T-helper 1 cell (primary cell): ENCODE data around the gene MCHR2.
"Not testable (repeated sequence)": the region's sequence is repeated elsewhere in the genome, so short reads cannot be mapped to it uniquely, and the experiment has no call there.

Experiments used
- DNase-seq, 5 donors: peaks; one replicate each; pipeline ENCODE4 v3.0.0-alpha.2; 2012 to 2020
- total RNA-seq, 4 donors: gene quantifications; one replicate each; lab custom pipeline; 2026; lab: John Stamatoyannopoulos, UW

Gene MCHR2, protein sequence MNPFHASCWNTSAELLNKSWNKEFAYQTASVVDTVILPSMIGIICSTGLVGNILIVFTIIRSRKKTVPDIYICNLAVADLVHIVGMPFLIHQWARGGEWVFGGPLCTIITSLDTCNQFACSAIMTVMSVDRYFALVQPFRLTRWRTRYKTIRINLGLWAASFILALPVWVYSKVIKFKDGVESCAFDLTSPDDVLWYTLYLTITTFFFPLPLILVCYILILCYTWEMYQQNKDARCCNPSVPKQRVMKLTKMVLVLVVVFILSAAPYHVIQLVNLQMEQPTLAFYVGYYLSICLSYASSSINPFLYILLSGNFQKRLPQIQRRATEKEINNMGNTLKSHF
- 0 reads per million in 4 donors for total RNA-seq

- no peak for DNase-seq
These were observed at the start of gene MCHR2 for GRCh38 chr6:99993533-99994251. Gene MCHR2, minus strand, starts transcription at chr6:99994223. Its CDS starts 38,076 bp downstream, at chr6:99956147.

GRCh38 chr6:100038546-100038945, 44.5 kb upstream of the MCHR2 start:
- not testable (repeated sequence) for DNase-seq

DNA sequence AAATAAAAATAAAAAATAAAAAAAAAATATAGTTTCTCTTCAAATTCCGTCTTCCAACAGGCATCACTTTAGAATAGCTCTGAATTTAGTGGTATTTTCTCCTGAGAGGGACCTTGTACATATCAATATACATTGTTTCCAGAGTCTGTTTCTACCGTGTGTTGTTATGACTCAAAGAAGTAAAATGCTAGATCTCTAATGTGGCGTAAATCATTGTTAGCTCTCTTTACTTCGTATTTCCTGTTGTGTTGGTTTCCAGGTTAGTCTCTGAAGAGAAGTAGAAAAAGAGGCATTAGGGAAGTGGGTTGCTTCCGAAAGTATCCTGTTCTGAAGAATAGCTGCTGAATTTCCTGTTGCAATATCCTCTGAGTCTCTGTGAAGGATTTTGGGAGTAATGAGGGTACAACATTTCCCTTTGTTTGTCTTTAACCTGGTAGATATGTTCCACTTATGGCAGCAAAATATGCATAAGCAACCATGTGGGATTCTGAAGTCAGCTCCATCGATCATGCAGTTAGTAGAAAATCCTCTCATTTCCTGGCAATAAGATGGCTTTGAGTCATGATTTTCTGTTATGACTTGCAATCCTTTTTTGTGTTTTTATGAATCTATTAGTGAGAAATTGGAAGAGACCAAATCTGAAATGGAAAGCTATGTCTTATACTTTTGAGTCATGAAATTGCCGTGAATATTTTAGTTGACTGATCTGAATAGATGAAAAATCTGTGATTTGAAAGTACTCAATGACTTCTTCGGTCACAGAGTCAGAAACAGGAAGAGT, 42.0 kb upstream of the MCHR2 start:
- DNase-seq, result peak in 1 of 5 donors; percentile 58

GRCh38 chr6:100023798-100024197, 29.8 kb upstream of the MCHR2 start:
- DNase-seq, result no peak

GRCh38 chr6:100022847-100023246, 28.8 kb upstream of the MCHR2 start:
- no peak for DNase-seq

DNA sequence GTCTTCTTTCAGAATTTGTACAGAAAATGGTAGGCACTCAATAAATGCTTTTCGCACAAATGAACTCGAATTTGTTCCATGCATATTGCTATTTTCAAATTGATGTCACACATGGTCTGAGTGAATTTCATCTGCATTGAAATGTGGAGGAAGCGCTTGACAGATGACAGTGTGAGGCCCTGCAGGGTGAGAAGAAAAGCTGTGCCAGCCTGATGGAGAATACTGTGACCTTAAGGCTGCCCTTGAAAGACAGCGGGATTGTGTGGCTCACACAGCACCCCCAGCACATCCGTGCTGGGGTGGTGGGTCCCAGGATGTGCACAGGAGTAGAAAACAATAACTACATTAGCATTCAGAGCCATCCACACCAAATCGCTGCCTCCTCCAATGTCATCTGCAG, 14.8 kb upstream of the MCHR2 start:
- no peak for DNase-seq

- peak in 2 of 5 donors; percentile 21 to 36 for DNase-seq
These were observed 7.9 kb upstream of the MCHR2 start for GRCh38 chr6:100001915-100002388.

- no peak for DNase-seq
These were observed 3.1 kb upstream of the MCHR2 start for GRCh38 chr6:99997141-99997540.

DNA sequence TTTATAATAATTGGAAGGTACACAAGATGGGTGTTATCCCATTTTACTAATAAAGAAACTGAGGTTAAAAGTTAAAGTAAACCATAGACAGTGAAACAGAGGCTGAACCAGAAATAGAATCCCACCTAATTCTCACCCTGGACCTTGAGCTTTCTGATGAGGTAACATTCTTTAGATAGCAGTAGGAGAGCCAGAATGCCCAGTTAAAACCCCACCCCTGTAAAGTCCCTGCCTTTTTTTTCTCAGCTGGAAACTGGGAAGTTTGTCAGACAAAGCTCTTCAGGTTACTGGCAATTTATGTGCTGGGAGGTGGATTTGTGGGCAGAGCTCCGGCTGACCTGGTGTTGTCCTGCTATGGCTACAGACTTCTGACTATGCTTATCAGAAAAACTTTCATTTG, 1.9 kb upstream of the MCHR2 start:
- DNase-seq, result no peak

DNA sequence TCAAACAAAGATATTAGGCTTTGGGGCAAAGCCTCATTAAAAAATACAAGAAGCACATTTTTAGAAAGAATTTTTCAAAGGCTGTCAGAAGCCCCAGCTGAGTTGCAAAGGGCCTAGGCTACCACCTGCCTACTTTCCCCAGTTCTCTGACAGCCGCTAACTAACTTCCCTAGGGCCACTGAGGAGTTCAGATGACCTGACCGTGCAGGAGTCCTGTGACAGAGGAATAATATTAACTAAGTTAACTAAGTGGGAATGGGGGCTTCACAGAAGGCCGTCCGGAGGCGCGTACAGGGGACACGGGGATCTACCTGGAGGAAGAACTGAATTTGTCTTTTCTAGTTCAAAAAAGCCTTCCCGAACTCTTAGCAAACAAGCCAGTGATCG, 884 bp downstream of the MCHR2 start:
- DNase-seq, result no peak

- no peak for DNase-seq
These were observed 2.1 kb downstream of the MCHR2 start for GRCh38 chr6:99991955-99992354.

DNA sequence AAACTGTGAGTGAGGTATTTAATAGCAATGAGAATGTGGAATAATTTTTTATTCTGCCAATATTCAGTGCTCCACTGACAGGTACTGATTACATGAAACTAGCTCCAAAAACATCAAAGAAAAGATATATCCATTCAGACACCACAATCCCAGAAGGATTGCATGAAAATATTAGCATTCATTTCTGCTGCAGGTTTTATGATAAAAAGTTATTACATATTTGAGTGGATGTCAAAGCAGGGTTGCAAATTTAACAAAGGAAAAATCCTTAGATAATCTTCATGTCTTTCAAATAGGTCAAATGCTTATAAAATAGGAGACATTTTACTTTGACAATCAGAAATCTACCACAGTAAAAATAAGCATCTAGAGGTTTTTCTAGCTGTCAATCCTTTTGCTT, 13.3 kb downstream of the MCHR2 start:
- DNase-seq, result no peak

GRCh38 chr6:99979953-99980352, 14.1 kb downstream of the MCHR2 start:
- no peak for DNase-seq

DNA sequence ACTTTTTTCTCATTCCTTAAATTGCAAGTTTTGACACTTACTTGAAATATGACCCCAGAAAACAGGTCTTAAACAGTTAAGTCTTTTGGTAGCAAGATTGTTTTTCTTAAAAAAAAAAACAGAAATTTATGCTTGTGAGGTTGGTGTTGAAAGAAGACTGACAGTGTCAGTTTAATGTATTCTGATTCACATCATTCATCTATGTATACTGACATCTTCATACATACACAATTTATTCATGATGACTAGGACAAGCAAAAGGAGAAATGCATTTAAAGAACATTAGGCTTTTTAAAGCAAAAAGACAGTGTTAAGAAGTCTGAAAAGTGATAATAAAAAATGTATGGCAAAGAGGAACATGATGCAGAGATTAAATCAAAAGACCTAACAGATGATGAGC, 27.0 kb downstream of the MCHR2 start:
- DNase-seq, result no peak

DNA sequence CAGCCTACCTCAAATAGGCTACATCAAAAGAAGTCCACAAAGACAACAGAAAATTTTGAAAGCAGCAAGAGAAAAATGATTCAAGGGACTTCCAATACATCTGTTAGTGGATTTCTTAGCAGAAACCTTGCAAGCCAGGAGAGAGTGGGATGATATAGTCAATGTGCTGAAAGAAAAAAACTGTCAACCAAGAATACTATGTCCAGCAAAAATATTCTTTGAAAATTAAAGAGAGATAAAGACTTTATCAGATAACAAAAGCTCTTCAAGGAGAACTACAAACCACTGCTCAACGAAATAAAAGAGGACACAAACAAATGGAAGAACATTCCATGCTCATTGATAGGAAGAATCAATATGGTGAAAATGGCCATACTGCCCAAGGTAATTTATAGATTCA, 34.0 kb downstream of the MCHR2 start:
- DNase-seq, result no peak

GRCh38 chr6:99951016-99951805, 42.8 kb downstream of the MCHR2 start:
- no peak for DNase-seq

DNA sequence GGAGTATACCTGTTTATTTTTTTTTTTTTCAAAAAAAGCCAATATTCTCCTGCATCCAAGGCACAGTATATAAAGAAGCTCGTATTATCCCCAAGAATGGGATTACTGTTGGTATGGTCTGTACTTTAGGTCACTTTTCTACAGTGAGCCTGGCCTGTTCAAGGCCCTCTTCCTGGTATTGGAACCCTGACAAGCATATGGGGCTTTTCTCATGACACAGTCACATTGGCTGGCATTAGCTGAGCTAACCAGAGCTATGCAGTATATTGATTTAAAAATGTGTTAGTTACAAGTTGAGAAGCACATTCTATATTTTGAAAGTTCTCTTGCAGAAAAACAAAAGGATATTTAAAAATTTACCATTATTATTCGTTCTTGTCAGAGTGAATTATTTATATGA, 48.0 kb downstream of the MCHR2 start:
- no peak for DNase-seq

DNA sequence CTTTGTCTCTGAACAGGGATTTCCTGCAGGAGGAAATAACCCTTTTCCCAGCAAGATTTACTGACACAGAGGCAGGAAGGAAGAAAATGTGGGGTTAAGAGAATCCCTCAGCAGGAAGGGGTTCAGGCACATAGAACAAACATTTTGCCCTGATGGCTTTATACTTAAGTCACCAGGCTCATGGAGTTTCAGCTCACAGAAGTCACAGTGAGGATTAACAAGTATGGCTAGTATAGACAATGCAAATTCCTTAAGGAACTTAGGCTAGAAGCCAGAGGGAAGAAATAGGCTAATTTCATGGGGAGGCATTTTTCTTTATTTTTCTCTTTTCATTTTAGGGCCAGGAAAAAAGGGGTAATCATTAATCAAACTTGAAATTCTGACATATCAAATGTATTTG, 50.2 kb downstream of the MCHR2 start:
- no peak for DNase-seq

DNA sequence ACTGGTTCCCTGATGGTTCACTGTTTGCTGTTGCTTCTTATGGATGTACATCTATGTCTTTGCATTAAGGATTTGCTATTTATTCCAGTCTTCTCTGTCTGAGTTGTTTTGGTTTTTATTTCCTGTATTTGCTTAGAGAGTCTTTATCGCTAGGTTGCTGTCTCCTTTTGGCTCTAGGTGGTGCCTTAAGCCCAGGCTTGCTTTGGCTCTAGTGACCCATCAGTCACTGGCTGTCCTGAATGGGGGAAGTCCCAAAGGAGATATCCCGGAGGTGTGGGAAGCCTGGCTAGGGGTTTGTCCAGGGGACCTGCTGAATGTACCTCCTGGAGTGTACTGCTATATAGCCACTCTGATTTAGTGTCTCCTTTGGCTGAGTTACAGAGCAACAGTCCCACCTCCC, 53.4 kb downstream of the MCHR2 start:
- DNase-seq, result no peak

DNA sequence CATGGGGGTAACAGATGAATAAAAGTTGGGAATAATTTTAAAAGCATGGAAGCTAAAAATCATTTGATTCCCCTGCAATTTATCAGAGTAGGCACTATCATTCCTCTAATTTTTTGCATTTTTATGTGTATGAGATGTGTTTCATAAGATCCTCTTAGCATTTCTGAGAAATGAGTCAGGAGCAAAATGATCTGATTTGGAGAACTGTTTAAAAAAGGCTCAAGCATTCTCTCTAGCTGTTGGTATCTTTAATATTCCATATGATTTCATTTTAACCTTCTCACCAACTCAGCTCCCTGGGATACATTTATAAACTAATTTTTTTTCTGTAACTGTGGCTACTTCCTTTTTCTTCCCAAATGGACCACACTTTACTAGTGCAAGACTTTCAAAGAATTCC, 60.9 kb downstream of the MCHR2 start:
- no peak for DNase-seq

- DNase-seq, result no peak
These were observed 81.4 kb downstream of the MCHR2 start for GRCh38 chr6:99912657-99913056.
